ENCODE results near the gene APBB2. TPM values are rescaled to one million over a fixed set of nuclear protein-coding genes. Genes with fewer than 3 reads are reported as not detected.

APBB2 gene
- total RNA-seq, 2 donors from 2014 or later = 34.8 to 42.8 TPM

- Histone ChIP-seq H3K27ac (no peak overlapping the region), H3K36me3 (replicated peaks in 1 of 2; ENCODE audit: insufficient read depth in 1 of 2, low read depth in 2 of 2) (no peaks in the 10 kb centered on the region), H3K4me1 (no peaks in the 10 kb centered on the region), H3K27me3 (no peaks in the 10 kb centered on the region), H3K4me3 (no peak overlapping the region), H3K9me3 (no peaks in the 10 kb centered on the region)
- intact Hi-C loops (cut with DNase I) = no loop called here
- DNase-seq (no peak), ATAC-seq (no peak)
- no peak for TF ChIP-seq CTCF (IDR thresholded peaks at IDR 0.05)
- no peak for TF ChIP-seq POLR2A (IDR thresholded peaks at IDR 0.05)
- WGBS, 2 donors = 74 to 79% methylated on average over 5 of the region's 5 CpGs
Measured at GRCh38 chr4:41232406-41232805, 18.1 kb upstream of the APBB2 start.

- ATAC-seq (no peak), DNase-seq (no peak)
- TF ChIP-seq POLR2A (IDR thresholded peaks at IDR 0.05) = no peak
- no peak for TF ChIP-seq CTCF (IDR thresholded peaks at IDR 0.05)
- Histone ChIP-seq H3K9me3 (no peaks in the 10 kb centered on the region), H3K27ac (no peak overlapping the region), H3K36me3 (replicated peaks in 1 of 2; ENCODE audit: insufficient read depth in 1 of 2, low read depth in 2 of 2) (no peaks in the 10 kb centered on the region), H3K4me3 (no peak overlapping the region), H3K27me3 (no peaks in the 10 kb centered on the region), H3K4me1 (no peaks in the 10 kb centered on the region)
- WGBS, 2 donors = 65 to 73% methylated on average over 4 of the region's 4 CpGs
- intact Hi-C loops (cut with DNase I) = no loop called here
Measured at GRCh38 chr4:41227902-41228301, 13.6 kb upstream of the APBB2 start.

- Histone ChIP-seq H3K9me3 (no peaks in the 10 kb centered on the region), H3K27me3 (no peaks in the 10 kb centered on the region), H3K4me1 (peaks cover 2% of the 10 kb centered on the region), H3K4me3 (no peak overlapping the region), H3K36me3 (replicated peaks in 1 of 2; ENCODE audit: insufficient read depth in 1 of 2, low read depth in 2 of 2) (no peaks in the 10 kb centered on the region), H3K27ac (no peak overlapping the region)
- 86 to 89% methylated on average over 4 of the region's 4 CpGs for WGBS, 2 donors
- intact Hi-C loops (cut with DNase I) = no loop called here
- TF ChIP-seq CTCF (IDR thresholded peaks at IDR 0.05) = no peak
- TF ChIP-seq POLR2A (IDR thresholded peaks at IDR 0.05) = no peak
- DNase-seq (no peak), ATAC-seq (no peak)
Measured at GRCh38 chr4:41221850-41222645, 7.7 kb upstream of the APBB2 start.

GRCh38 chr4:41219421-41219950, 5.1 kb upstream of the APBB2 start:
- Histone ChIP-seq H3K36me3 (replicated peaks in 1 of 2; ENCODE audit: insufficient read depth in 1 of 2, low read depth in 2 of 2) (no peaks in the 10 kb centered on the region), H3K27ac (no peak overlapping the region), H3K4me3 (no peak overlapping the region), H3K27me3 (no peaks in the 10 kb centered on the region), H3K4me1 (peaks cover 20% of the 10 kb centered on the region), H3K9me3 (no peaks in the 10 kb centered on the region)
- WGBS, 2 donors = 79 to 82% methylated on average over 3 of the region's 3 CpGs
- no peak for ATAC-seq
- intact Hi-C loops (cut with DNase I) = no loop called here
- no peak for TF ChIP-seq CTCF (IDR thresholded peaks at IDR 0.05)
- TF ChIP-seq POLR2A (IDR thresholded peaks at IDR 0.05) = no peak
- no peak for DNase-seq

- ATAC-seq = no peak
Measured at GRCh38 chr4:41218703-41219102, 4.4 kb upstream of the APBB2 start.

More at GRCh38 chr4:41218703-41219102, 4.4 kb upstream of the APBB2 start:
- no peak for DNase-seq
- Histone ChIP-seq H3K4me3 (no peak overlapping the region), H3K36me3 (replicated peaks in 1 of 2; ENCODE audit: insufficient read depth in 1 of 2, low read depth in 2 of 2) (no peaks in the 10 kb centered on the region), H3K27ac (no peak overlapping the region), H3K9me3 (no peaks in the 10 kb centered on the region), H3K27me3 (no peaks in the 10 kb centered on the region), H3K4me1 (peaks cover 20% of the 10 kb centered on the region)
- 88 to 93% methylated on average over 3 of the region's 3 CpGs for WGBS, 2 donors
- TF ChIP-seq CTCF (IDR thresholded peaks at IDR 0.05) (no peak), POLR2A (IDR thresholded peaks at IDR 0.05) (no peak)
- intact Hi-C loops (cut with DNase I) = no loop called here
